GM12878 (cell line): Measurements from ENCODE around the gene STARD13. TPM values are rescaled to one million over a fixed set of nuclear protein-coding genes. Genes with fewer than 3 reads are reported as not detected.

Experiments used
- ATAC-seq: fragments of 200-7000 bp; cut with Tn5 transposase; 3 replicates; pipeline ENCODE4 v1.9.1; 2020; ENCODE audit warnings: mild to moderate bottlenecking, moderate library complexity
- BruUV-seq: library from RNA; stranded (reverse); fragments of 400-500 nt; replicated peaks from 2 replicates; lab custom pipeline; 2021; lab: Mats Ljungman, UMichigan
- CTCF ChIA-PET: fragments of 300-600 bp; sonication (Branson Sonifier 250); formaldehyde crosslinking; extraction: SDS; loops from one replicate; lab custom pipeline; 2021; ENCODE audit warnings: inconsistent platforms; lab: Yijun Ruan, JAX
- POLR2A ChIA-PET: fragments of 350-600 bp; formaldehyde crosslinking; extraction: SDS; loops from one replicate; lab custom pipeline; 2021; ENCODE audit warnings: inconsistent platforms; lab: Charles Lee
- RAD21 ChIA-PET: fragments of 300-600 bp; sonication (Branson Sonifier 250); formaldehyde crosslinking; loops from one replicate; lab custom pipeline; 2023; ENCODE audit warnings: antibody characterized with exemption; ENCODE audit not compliant: unreplicated experiment; lab: Charles Lee
- SMC1A ChIA-PET: fragments of 300-600 bp; sonication (Branson Sonifier 250); formaldehyde crosslinking; loops from one replicate; lab custom pipeline; 2023; ENCODE audit not compliant: unreplicated experiment, uncharacterized antibody; lab: Charles Lee
- DNase-seq: peaks from one replicate; pipeline ENCODE4 v3.0.0-alpha.2; 2011; ENCODE audit warnings: low read depth, low spot score
- FAIRE-seq: peaks from 3 replicates; lab custom pipeline; 2011; peaks lifted over from hg19 to GRCh38; lab: Jason Lieb, UNC
- H2AFZ ChIP-seq: 2 replicates; pipeline ENCODE4 v1.6.0; 2011; ENCODE audit warnings: low read depth, low read length, control low read depth; ENCODE audit not compliant: control insufficient read depth
- H3K27ac ChIP-seq: 2 replicates; pipeline ENCODE4 v1.5.1; 2011; ENCODE audit warnings: control low read depth; ENCODE audit not compliant: control insufficient read depth, insufficient read depth
- H3K27me3 ChIP-seq, 2 experiments: replicated peaks in 1 of 2; 2 replicates each; pipeline versions ENCODE4 v1.6.0 to v1.6.1; 2011; ENCODE audit warnings: low read length in 1 of 2; ENCODE audit not compliant: control insufficient read depth in 2 of 2, insufficient read depth in 2 of 2
- H3K36me3 ChIP-seq, 2 experiments: 2 replicates each; pipeline ENCODE4 v1.5.1; 2011; ENCODE audit warnings: low read length in 1 of 2; ENCODE audit not compliant: control insufficient read depth in 2 of 2, insufficient read depth in 2 of 2
- H3K4me1 ChIP-seq: 2 replicates; pipeline ENCODE4 v1.6.1; 2011; ENCODE audit warnings: mild to moderate bottlenecking, low read length, moderate library complexity, mixed read lengths; ENCODE audit not compliant: control insufficient read depth, insufficient read depth
- H3K4me2 ChIP-seq: 2 replicates; pipeline ENCODE4 v1.6.0; 2011; ENCODE audit warnings: control low read depth; ENCODE audit not compliant: control insufficient read depth, insufficient read depth
- H3K4me3 ChIP-seq: fragments of 200-600 bp; sonication (generic); 2 replicates; pipeline ENCODE4 v1.5.1; 2016
- H3K79me2 ChIP-seq: 2 replicates; pipeline ENCODE4 v1.6.0; 2011; ENCODE audit warnings: low read length; ENCODE audit not compliant: control insufficient read depth, insufficient read depth
- H3K9ac ChIP-seq: 2 replicates; pipeline ENCODE4 v1.8.0; 2011; ENCODE audit warnings: low read length, control low read depth, mixed read lengths; ENCODE audit not compliant: control insufficient read depth, insufficient read depth
- H3K9me3 ChIP-seq: replicated peaks from 3 replicates; pipeline ENCODE4 v1.5.1; 2011; ENCODE audit warnings: mild to moderate bottlenecking, low read length; ENCODE audit not compliant: control insufficient read depth, insufficient read depth
- H4K20me1 ChIP-seq: 2 replicates; pipeline ENCODE4 v1.6.0; 2011; ENCODE audit not compliant: control insufficient read depth, insufficient read depth
- BCL11A ChIP-seq: IDR thresholded peaks from 2 replicates; pipeline ENCODE4 v1.6.1; 2011; ENCODE audit warnings: low read depth, low read length
- BCLAF1 ChIP-seq: fragments of 450-650 bp; IDR thresholded peaks from 2 replicates; pipeline ENCODE4 v1.6.1; 2017; ENCODE audit warnings: antibody characterized with exemption, mild to moderate bottlenecking, moderate library complexity
- BMI1 ChIP-seq: fragments of 450-650 bp; IDR thresholded peaks from 2 replicates; pipeline ENCODE4 v1.6.1; 2016; ENCODE audit warnings: mild to moderate bottlenecking, moderate library complexity, borderline replicate concordance
- E2F4 ChIP-seq: IDR thresholded peaks from 2 replicates; pipeline ENCODE4 v1.6.1; 2012; ENCODE audit warnings: low read depth, low read length, improper control_type of control experiment
- FOXK2 ChIP-seq: fragments of 450-650 bp; IDR thresholded peaks from 2 replicates; pipeline ENCODE4 v1.6.1; 2017; ENCODE audit warnings: mild to moderate bottlenecking, moderate library complexity
- IKZF1 ChIP-seq: fragments of 450-650 bp; conservative IDR thresholded peaks from 2 replicates; pipeline ENCODE4 v1.6.1; 2017; ENCODE audit warnings: antibody characterized with exemption, mild to moderate bottlenecking
- IKZF2 ChIP-seq, 2 experiments: fragments of 450-650 bp; IDR thresholded peaks; 2 replicates each; pipeline ENCODE4 v1.6.1; 2017; ENCODE audit warnings: mild to moderate bottlenecking in 2 of 2, moderate library complexity in 2 of 2
- IRF4 ChIP-seq: IDR thresholded peaks from 2 replicates; pipeline ENCODE4 v1.6.1; 2011; ENCODE audit warnings: low read depth, low read length
- KAT2A ChIP-seq: conservative IDR thresholded peaks from 2 replicates; pipeline ENCODE4 v1.6.1; 2011; ENCODE audit warnings: low read depth, low read length; ENCODE audit not compliant: control insufficient read depth
- MTA2 ChIP-seq: fragments of 450-650 bp; IDR thresholded peaks from 2 replicates; pipeline ENCODE4 v1.6.1; 2016; ENCODE audit warnings: low read depth, mild to moderate bottlenecking, moderate library complexity
- NFYA ChIP-seq: IDR thresholded peaks from 2 replicates; pipeline ENCODE4 v1.6.1; 2011; ENCODE audit warnings: low read depth, mild to moderate bottlenecking, low read length, improper control_type of control experiment, borderline replicate concordance
- POLR2AphosphoS2 ChIP-seq: IDR thresholded peaks from 2 replicates; pipeline ENCODE4 v1.6.1; 2011; ENCODE audit warnings: low read depth, mild to moderate bottlenecking, low read length, improper control_type of control experiment, moderate library complexity
- POLR2AphosphoS5 ChIP-seq: IDR thresholded peaks from 2 replicates; pipeline ENCODE4 v1.6.1; 2011; ENCODE audit warnings: mild to moderate bottlenecking, low read length, inconsistent platforms
- SMAD5 ChIP-seq: IDR thresholded peaks from 2 replicates; pipeline ENCODE4 v1.6.1; 2016; ENCODE audit warnings: antibody characterized with exemption, low read depth
- SPI1 ChIP-seq: IDR thresholded peaks from 2 replicates; pipeline ENCODE4 v1.6.1; 2011; ENCODE audit warnings: low read depth, mild to moderate bottlenecking, low read length, moderate library complexity, borderline replicate concordance; ENCODE audit not compliant: insufficient read depth
- SREBF2 ChIP-seq: IDR thresholded peaks from 2 replicates; pipeline ENCODE4 v1.6.1; 2012; ENCODE audit warnings: mild to moderate bottlenecking, low read length
- YY1 ChIP-seq: IDR thresholded peaks from 2 replicates; pipeline ENCODE4 v1.6.1; 2011; ENCODE audit warnings: low read depth, mild to moderate bottlenecking, low read length
- ZBED1 ChIP-seq: IDR thresholded peaks from 2 replicates; pipeline ENCODE4 v1.6.1; 2016; ENCODE audit warnings: borderline replicate concordance
- ZBTB40 ChIP-seq: fragments of 450-650 bp; IDR thresholded peaks from 2 replicates; pipeline ENCODE4 v1.6.1; 2016; ENCODE audit warnings: mild to moderate bottlenecking, moderate library complexity, borderline replicate concordance
- WGBS: methylation state at CpG from one replicate; pipeline ENCODE4 v1.1.6; 2016; ENCODE audit warnings: low lambda C conversion rate; ENCODE audit not compliant: insufficient replicate concordance, insufficient coverage; ENCODE audit errors: missing lambda C conversion rate; 5-methylcytosine and 5-hydroxymethylcytosine counted together
- in situ Hi-C: fragments of 300-500 bp; cut with MboI; formaldehyde crosslinking; loops from 9 replicates; pipeline ENCODE4 v1.14.3; 2018; ENCODE audit warnings: mixed read lengths
- intact Hi-C: fragments of 100-400 bp; cut with micrococcal nuclease; formaldehyde crosslinking; loops from one replicate; pipeline ENCODE4 v1.14.2; 2022; ENCODE audit not compliant: unreplicated experiment
- polyA plus RNA-seq, 11 experiments: library from polyadenylated mRNA; depleted of rRNA in 4 of 11; unstranded in 6 of 11; stranded (reverse) in 5 of 11; fragments of >200 nt; fragmentation: Nextera tagmentation in 4 of 11; fragmentation: Illumina TruSeq in 1 of 11; extraction: Ambion mirVana in 4 of 11; extraction: Trizol in 1 of 11; gene quantifications; 1 replicate in 1 of 11; 2 replicates in 10 of 11; pipeline versions ENCODE4 v1.2.1 to v1.2.3, GENCODE V29; 2011 to 2016; ENCODE audit warnings: inconsistent platforms in 2 of 11, missing spikeins in 2 of 11, low read depth in 1 of 11
- total RNA-seq, 4 experiments: library from RNA; depleted of rRNA in 3 of 4; stranded (reverse); fragments of >200 nt in 3 of 4; fragmentation: Illumina TruSeq in 1 of 4; extraction: Trizol in 1 of 4; gene quantifications; 2 replicates each; pipeline versions ENCODE4 v1.2.1 to v1.2.3, GENCODE V29; 2013 to 2021

STARD13 gene
- total and polyA plus RNA-seq, 10 of the 15 experiments (the other 5 are each of a cell fraction or from before 2014, with no cell fraction given): 4.0 to 41.6 (median 10.1) TPM

- TF ChIP-seq ZBED1 (no peak), BMI1 (no peak), IKZF1 (no peak), SMAD5 (no peak), YY1 (no peak), BCLAF1 (no peak), POLR2AphosphoS2 (no peak), KAT2A (no peak), IKZF2 (IDR thresholded peaks at IDR 0.05) (no peak)
Observed at GRCh38 chr13:33318744-33319143, 33.2 kb upstream of the STARD13 start (continued).

- ChIA-PET POLR2A (no interaction called here), RAD21 (no interaction called here), CTCF (interaction anchor here (0.5 kb wide), 1 partner anchor 69 kb away, joined by 3 read pairs; no protein-coding TSS in a partner anchor), SMC1A (no interaction called here)
- intact Hi-C loops: no loop called here
- FAIRE-seq (no peak), DNase-seq (no peak), ATAC-seq (no peak)
- Histone ChIP-seq H3K27ac (no peak overlapping the region), H3K9me3 (no peaks in the 10 kb centered on the region), H3K4me1 (no peaks in the 10 kb centered on the region), H3K4me3 (no peak overlapping the region), H2AFZ (no peak overlapping the region), H3K9ac (no peak overlapping the region), H3K27me3 (no peaks in the 10 kb centered on the region), H3K79me2 (no peaks in the 10 kb centered on the region), H4K20me1 (no peaks in the 10 kb centered on the region), H3K4me2 (no peak overlapping the region), H3K36me3 (no peaks in the 10 kb centered on the region)
- in situ Hi-C loops: no loop called here
- no TSS peak for BruUV-seq
- 14% methylated on average over 3 of the region's 3 CpGs for WGBS
- no peak for TF ChIP-seq POLR2AphosphoS5
- no peak for TF ChIP-seq BCL11A
- no peak for TF ChIP-seq ZBTB40
- no peak for TF ChIP-seq SREBF2
- TF ChIP-seq E2F4: no peak
- no peak for TF ChIP-seq MTA2
- TF ChIP-seq FOXK2: no peak
- TF ChIP-seq SPI1: no peak
- no peak for TF ChIP-seq NFYA
- TF ChIP-seq IRF4: no peak
Observed at GRCh38 chr13:33318037-33318436, 32.5 kb upstream of the STARD13 start.
